GM13977 (cell line): Measurements from ENCODE around the gene LYPD1.

Experiments
- DNase-seq: peaks from one replicate; pipeline ENCODE4 v3.0.0; 2012; ENCODE audit warnings: low spot score
- in situ Hi-C: fragments of 300-500 bp; cut with MboI; formaldehyde crosslinking; loops from one replicate; pipeline ENCODE4 v1.12.0; 2022; ENCODE audit warnings: low sequenced_read_pairs, low pct_unique_long_range_greater_than_20kb, mixed read lengths, inconsistent platforms; ENCODE audit not compliant: unreplicated experiment
- TF ChIP-seq, protein P1 (sequence below): IDR thresholded peaks from 2 replicates; pipeline ENCODE4 v1.5.1; 2012; ENCODE audit warnings: mild to moderate bottlenecking, control low read depth; ENCODE audit not compliant: insufficient read depth; ENCODE audit errors: extremely low read depth, missing control alignments

Gene LYPD1

DNA sequence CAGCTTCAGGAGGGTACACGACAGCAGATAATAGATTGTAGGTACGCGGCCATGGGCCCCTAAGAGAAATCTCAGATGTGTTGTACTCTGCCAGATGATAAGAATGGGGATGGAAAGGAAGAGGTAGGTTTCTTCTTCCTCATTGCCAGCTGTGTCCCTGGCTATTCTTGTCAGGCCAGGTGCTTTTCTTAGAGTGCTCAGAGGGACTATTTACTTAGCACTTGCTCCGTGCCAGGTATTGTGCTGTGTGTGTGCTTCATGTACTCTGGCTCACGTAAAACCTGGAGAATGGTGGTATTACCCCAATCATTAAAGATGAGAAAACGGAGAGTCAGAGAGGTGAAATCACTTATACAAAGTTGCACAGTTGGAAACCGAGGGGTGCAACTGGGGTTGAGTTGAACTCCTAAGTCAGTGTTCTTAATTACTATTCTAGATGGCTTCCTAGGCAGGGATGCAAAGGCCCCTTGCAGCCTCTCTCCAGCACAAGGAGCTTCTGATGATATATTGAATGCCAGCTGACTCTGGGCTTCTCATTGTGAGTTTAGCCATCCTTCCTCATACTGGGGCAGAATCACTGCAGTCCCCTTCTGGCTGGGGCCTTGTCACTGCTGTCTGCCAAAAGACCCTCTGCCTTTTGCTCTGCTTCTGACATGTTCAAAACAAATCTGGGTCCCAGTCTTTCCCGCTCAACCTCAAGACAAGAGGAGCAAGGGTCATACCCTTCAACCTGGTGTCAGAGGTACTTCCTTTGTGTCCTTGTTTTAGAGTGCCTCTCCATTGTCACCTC lies 60.7 kb downstream of the LYPD1 start:
- DNase-seq = no peak
- TF ChIP-seq, protein P1, sequence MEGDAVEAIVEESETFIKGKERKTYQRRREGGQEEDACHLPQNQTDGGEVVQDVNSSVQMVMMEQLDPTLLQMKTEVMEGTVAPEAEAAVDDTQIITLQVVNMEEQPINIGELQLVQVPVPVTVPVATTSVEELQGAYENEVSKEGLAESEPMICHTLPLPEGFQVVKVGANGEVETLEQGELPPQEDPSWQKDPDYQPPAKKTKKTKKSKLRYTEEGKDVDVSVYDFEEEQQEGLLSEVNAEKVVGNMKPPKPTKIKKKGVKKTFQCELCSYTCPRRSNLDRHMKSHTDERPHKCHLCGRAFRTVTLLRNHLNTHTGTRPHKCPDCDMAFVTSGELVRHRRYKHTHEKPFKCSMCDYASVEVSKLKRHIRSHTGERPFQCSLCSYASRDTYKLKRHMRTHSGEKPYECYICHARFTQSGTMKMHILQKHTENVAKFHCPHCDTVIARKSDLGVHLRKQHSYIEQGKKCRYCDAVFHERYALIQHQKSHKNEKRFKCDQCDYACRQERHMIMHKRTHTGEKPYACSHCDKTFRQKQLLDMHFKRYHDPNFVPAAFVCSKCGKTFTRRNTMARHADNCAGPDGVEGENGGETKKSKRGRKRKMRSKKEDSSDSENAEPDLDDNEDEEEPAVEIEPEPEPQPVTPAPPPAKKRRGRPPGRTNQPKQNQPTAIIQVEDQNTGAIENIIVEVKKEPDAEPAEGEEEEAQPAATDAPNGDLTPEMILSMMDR = no peak
- in situ Hi-C loops = no loop called here

DNA sequence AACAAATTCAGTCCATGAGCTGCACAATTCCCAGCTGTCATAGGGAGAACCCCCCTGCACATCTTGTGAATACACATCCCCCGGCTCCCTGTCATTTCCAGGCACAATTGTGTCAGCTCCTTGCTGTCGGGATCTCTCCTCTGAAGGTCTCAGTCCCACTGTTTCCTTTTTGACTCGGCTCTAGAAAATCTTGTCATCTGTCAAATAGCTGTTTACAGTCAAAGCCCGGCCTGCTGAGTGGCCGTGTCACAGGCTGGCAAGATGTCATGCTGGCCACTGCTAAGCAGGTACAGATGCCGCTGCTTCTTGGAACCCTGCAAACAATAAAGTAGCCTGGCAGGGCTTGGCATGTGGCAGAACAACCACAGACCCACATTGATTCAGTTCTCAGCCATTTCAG lies 61.7 kb downstream of the LYPD1 start:
- in situ Hi-C loops = no loop called here
- DNase-seq = no peak
- TF ChIP-seq, protein P1 = no peak

DNA sequence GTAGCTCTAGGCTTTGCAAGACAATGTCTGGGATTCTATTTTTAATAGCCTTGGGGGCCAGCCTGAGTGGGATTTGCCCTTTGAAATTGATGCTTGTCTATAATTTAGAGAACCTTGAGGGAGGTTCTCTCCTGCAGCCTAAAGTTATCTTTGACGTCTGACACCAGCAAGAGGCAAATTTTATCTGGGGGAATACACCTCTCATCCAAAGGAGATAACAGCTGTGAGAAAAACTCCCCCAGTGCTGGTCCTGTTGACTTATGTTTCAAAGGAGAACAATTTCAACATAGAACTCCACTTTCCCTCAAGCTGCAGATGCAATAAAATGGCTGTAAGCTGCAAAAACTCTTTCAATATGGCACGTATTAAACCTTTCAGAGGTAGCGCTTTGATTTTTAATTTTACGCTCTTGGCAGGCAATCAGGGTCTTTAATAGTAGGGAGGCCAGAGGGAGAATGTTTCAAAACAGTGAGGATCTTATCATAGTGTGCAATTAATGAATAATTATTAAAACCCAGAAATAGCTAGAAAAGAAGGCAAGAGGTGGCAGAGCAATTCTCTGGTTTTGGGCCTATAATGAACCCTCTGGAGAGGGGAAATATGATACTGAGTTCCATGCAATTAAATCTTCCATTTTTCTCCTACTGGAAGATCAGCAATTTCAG lies 62.4 kb downstream of the LYPD1 start:
- in situ Hi-C loops = no loop called here
- no peak for DNase-seq
- TF ChIP-seq, protein P1 = no peak

DNA sequence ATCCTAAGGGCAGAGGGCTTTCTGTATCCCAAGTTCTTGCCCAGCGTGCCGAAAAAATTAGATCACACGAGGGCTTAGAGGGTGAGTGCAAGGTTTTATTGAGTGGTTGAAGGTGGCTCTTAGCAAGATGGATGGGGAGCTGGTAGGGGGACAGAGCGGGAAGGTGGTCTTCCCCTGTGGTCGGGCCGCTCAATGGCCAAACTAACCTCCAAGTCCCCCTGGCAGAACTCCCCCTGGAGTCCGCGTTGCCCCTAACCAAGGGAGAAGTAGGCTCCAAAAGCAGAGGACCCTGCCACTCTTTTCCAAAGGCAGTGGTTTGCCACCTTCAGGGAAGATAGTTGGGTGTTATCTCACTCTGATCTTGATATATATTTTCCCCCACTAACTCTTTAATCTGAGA lies 63.4 kb downstream of the LYPD1 start:
- in situ Hi-C loops = no loop called here
- DNase-seq = no peak
- TF ChIP-seq, protein P1 = no peak

DNA sequence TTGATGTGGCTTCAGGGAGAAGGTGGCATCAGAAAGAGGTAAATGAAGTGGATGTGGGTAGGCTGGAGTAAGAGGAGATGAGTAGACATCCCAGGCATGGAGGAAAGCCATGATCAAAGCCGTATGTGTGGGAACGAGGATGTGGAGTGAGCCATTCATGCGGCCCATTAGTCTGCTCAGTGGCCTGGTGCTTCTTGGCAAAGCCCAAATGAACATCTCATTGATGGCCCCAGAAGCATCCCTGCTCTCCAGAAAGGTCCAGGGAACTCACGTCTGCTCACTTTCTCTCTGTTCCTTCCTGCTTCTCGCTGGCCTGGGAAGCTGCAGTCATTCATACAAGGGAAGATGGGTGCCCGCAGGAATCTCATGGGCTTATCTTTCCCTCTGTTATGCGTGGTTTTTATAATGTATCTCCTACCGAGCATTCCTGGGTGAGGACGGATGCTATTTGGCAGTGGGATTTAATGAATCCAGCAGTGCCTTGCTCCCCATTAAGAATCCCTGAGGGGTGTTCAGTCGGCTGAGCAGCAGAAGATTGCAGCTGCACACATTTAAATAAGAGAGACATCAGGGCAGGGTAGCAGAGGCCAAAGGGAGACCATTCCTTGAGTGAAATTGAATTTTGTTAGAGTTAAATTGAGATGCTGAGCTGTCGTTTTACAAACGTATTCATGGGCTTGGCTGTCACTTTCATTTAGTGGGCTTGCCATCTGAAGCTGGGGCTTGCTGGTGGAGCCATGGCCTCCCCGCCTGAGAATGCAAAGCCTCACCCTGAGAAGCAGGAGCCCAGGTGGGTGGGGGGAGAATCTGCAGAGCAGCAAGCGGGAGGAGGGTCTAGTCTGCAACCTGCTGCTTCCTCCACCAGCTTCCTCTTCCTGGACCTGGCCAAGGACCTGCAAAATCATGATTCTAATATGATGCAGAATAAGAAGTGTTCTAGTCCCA lies 64.5 kb downstream of the LYPD1 start:
- in situ Hi-C loops = no loop called here
- TF ChIP-seq, protein P1 = no peak
- no peak for DNase-seq

DNA sequence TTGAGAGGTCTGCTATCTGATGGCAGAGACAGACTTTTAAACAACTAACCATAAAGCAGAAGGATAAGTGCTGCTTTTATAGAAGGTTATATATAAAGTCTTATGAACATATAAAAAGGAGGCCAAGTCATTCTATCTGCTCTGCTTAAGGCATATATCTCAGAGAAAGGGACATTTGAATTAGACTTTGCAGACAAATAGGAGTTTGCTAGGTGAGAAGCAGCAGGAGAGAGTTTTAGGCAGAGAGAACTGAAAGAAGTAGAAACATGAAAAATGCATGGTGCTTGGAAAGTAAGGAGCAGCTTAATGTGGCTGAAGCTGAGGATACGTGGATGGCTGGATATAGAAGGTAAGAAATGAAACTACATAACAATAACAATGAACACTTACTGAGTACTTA lies 65.4 kb downstream of the LYPD1 start:
- DNase-seq = no peak
- in situ Hi-C loops = no loop called here
- TF ChIP-seq, protein P1 = no peak
